ENCODE results near the gene MARCHF3. TPM values are rescaled to one million over a fixed set of nuclear protein-coding genes. Genes with fewer than 3 reads are reported as not detected.

MARCHF3 gene
- total and polyA plus RNA-seq, 2 of the 13 experiments (the other 11 are each of a cell fraction or from before 2014, with no cell fraction given) = 4.8 to 11.9 TPM

GRCh38 chr5:126851501-126852011, 178.8 kb downstream of the MARCHF3 start:
- Histone ChIP-seq H3K4me1 (ENCODE audit: insufficient read depth, low read length) (no peaks in the 10 kb centered on the region), H3K27me3 (ENCODE audit: control insufficient read depth in 1 of 2, insufficient read depth in 2 of 2, low read length in 2 of 2) (no peaks in the 10 kb centered on the region), H3K79me2 (ENCODE audit: insufficient read depth, low read length) (no peaks in the 10 kb centered on the region), H2AFZ (ENCODE audit: low read length) (no peak overlapping the region), H3K4me3 (replicated peaks in 1 of 3; ENCODE audit: insufficient read depth in 1 of 3, low read depth in 2 of 3, low read length in 3 of 3) (no peak overlapping the region), H4K20me1 (ENCODE audit: insufficient read depth, low read length) (no peaks in the 10 kb centered on the region), H3K4me2 (ENCODE audit: low read depth, low read length) (no peak overlapping the region), H3K27ac (ENCODE audit: extremely low read length, insufficient read depth, low read length) (no peak overlapping the region), H3K9ac (ENCODE audit: insufficient read depth, low read depth, low read length) (no peak overlapping the region), H3K9me3 (ENCODE audit: low read length) (no peaks in the 10 kb centered on the region), H3K36me3 (replicated peaks in 1 of 2; ENCODE audit: control insufficient read depth in 1 of 2, insufficient read depth in 2 of 2, low read length in 2 of 2) (no peaks in the 10 kb centered on the region)
- POLR2A ChIA-PET = no interaction called here
- FAIRE-seq (no peak), DNase-seq (ENCODE audit: low spot score) (no peak), ATAC-seq (no peak)
- in situ Hi-C loops (cut with HindIII; ENCODE audit: extremely low pct_ligation_motif_present, low pct_unique_long_range_greater_than_20kb) (no loop called here), intact Hi-C loops (cut with micrococcal nuclease; ENCODE audit: unreplicated experiment) (no loop called here)
- CTCF ChIA-PET (ENCODE audit: low intra/inter-chr PET ratio, low total read pairs) = no interaction called here
- BruUV-seq (replicated peaks) = no TSS peak
- TF ChIP-seq MYC (CRISPR knock-in tag; IDR thresholded peaks at IDR 0.05; ENCODE audit: borderline replicate concordance) (no peak), ZNF20 (CRISPR knock-in tag; IDR thresholded peaks at IDR 0.05) (no peak), ZNF646 (CRISPR knock-in tag; IDR thresholded peaks at IDR 0.05) (no peak), ZNF10 (CRISPR knock-in tag; IDR thresholded peaks at IDR 0.05; ENCODE audit: borderline replicate concordance, low read depth) (no peak)
- WGBS (ENCODE audit: low lambda C conversion rate) = 91% methylated on average over 12 of the region's 14 CpGs
